HG03066 (cell line): Measurements from ENCODE around the gene ABHD17C.
"Not testable (repeated sequence)": the region's sequence is repeated elsewhere in the genome, so short reads cannot be mapped to it uniquely, and the experiment has no call there.

Experiments
- ATAC-seq: cut with Tn5 transposase; IDR thresholded peaks from one replicate; pipeline ENCODE4 v1.9.1; 2021; ENCODE audit warnings: low read depth; ENCODE audit not compliant: unreplicated experiment

The ABHD17C gene

DNA sequence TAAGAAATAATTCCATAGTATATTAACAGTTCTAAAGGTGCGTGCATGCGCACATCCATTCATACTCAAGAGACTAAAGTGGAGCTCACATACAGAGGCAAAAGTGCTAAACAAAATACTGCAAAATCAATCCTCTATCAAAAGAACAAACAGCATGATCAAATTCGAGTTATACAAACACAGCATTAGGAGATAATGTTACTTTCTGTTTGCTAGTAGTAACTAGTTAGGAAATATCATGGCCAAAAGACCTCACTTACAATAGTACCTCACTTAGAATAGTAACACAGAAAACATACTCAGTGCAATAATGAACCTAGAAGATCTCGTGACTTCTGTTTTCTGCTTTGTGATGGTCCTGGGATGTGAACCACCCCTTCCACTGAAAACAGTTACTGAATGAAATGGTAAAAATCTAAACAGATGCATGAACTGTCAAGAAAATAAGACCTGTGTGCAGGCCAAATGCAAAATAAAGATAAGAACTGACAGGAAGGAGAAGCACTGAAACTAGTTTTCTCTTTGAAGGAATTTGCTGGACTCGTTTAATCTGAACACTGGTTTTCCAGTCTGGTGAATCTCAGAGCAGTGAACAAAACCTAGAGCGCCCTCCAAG is 63.1 kb downstream of the ABHD17C start:
- ATAC-seq: no peak

DNA sequence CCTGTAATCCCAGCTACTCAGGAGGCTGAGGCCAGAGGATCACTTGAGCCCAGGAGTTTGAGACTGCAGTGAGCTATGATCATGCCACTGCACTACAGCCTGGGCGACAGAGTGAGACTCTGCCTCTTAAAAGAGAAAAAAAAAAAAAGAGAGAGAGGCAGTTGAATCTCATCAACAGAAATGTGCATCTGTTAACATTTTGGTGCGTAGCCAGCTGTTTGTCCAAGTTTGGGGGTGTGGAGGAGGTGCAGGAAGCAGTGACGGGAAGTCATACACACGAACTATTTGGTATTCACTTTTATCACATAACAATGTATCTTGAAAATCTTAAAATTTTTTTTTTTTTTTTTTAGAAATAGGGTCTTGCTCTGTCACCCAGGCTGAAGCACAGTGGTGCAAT is 65.8 kb downstream of the ABHD17C start:
- no peak for ATAC-seq

DNA sequence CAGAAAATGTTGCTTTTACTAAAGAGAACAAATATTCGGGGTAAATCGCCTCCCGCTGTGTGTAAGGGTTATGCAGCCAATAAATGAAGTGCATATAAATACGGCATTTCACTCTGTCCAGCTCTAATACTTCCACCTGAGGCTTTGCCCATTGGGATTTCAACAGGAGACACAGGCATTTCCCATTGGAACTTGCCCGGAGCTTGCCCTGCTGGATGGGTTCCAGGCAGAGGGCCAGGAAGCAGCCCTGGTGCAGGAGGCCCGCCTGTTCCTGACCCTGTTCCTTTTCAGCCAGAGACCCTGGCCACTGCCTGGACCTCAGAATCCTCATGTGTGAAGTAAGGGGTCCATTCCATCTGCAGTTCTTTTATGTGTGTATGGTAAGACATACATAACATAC is 66.6 kb downstream of the ABHD17C start:
- no peak for ATAC-seq

DNA sequence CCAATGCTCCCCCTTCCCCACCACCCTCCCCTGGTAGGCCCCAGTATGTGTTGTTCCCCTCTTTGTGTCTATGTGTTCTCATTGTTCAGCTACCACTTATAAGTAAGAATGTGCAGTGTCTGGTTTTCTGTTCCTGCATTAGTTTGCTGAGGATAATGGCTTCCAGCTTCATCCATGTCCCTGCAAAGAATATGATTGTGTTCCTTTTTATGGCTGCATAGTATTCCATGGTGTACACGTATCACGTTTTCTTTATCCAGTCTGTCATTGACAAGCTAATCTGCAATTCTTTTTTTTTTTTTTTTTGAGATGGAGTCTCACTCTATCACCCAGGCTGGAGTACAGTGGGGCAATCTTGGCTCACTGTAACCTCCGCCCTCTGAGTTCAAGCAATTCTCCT is 68.1 kb downstream of the ABHD17C start:
- not testable (repeated sequence) for ATAC-seq

DNA sequence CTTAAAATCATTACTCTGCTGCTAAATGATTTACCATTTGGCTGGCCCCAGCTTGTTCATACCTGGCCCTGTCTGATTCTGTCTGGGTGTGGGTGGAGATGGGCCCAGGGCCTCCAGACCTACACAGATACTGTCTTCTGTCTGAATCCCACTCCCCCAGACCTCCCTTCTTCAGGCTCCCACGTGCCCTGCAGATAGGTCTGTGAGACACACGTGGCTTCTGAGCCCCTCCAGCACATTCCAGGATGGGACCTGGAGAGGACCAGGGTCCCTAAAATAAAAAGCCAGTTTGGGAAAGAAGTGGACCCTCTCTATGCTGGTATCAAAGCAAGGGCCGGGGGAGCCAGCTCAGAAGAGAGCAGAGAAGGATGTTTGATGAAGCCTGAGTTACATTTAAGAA is 69.4 kb downstream of the ABHD17C start:
- ATAC-seq: no peak

DNA sequence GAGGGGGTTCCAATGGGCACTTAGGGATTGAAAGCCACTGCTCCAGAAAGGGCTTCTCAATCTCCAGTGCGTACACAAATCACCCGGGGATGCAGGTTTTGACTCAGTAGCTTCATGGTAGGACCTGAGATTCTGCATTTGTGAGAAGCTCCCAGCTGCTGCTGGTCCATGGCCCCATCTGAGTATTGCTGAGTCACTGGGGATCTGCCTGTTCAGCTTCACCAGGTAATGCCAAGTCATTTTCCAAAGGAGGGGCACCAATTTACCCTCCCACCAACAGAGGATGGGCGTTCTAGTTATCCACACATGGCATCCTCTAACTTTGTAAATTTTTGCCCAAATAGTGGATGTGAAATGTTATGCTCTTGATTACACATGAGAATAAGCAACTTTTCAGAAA is 71.2 kb downstream of the ABHD17C start:
- no peak for ATAC-seq

DNA sequence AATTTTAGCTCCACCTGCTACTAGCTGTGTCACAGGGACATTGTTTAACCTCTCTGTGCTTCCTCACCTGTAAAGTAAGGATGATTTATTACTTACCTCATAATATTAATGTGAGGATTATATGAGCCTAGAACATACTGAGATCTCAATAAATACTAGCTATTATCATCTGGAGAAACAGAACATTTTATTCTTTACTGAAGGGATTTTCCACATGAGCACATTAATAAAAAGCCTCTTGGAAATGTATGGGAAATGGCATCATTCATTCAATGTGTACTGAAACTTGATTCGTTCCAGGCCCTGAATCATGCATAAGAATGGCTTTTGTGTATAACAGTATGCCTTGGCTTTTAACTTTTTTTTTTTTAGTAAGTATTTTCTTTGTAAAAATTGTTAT is 73.0 kb downstream of the ABHD17C start:
- ATAC-seq: no peak

DNA sequence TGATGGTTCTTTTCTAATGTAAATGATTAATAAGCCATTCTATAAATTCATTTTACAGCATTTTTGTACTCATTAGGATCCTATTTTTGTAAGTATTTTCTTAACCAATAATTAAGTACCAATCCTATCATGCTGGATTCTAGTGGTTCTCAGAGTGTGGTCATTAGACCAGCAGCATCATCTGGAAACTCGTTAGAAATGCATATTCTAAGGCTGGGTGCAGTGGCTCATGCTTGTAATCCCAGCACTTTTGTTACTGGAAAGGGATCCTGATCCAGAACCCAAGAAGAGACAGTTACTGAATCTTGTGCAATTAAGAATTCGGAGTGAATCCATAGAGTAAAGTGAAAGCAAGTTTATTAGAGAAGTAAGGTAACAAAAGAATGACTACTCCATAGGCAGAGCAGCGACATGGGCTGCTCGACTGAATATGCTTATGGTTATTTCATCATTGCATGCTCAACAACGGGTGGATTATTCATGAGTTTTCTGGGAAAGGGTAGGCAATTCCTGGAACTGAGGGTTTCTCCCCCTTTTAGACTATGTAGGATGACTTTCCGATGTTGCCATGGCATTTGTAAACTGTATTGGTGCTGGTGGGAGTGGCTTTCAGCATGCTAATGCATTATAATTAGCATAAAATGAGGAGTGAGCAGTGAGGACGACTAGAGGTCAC is 74.2 kb downstream of the ABHD17C start:
- no peak for ATAC-seq

DNA sequence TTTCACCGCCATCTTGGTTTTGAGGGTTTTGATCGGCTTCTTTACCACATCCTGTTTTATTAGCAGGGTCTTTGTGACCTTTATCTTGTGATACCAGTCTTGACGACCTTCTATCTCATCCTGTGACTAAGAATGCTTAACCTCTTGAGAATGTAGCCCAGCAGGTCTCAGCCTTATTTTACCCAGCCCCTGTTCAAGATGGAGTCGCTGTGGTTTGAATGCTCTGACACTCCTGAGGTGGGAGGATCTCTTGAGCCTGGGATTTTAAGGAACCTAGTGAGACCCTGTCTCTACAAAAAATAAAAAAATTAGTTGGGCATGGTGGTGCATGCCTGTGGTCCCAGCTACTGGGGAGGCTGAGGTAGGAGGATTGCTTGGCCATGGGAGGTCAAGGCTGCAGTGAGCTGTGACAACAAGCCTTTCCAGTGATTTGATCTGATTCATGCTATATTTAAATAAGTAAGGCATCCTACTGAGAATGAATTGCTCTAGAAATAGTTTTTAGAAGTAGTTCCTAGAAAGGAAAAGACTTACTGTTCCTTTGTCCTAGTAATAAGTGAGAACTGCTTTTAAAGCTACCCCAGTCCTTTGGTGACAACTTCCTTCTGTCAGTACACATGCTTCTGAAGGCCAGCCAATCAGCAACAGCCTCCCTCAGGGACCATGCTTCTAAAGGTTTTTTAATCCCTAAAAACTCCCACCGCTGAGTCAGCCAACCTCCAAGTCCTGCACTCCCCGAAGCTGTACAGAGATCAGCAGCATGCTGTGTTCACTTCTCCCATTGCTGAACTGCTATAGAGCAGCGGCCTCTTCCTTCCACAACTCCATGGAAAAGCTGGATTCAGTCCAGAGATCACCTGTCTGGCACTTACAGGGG is 75.0 kb downstream of the ABHD17C start:
- ATAC-seq: no peak

DNA sequence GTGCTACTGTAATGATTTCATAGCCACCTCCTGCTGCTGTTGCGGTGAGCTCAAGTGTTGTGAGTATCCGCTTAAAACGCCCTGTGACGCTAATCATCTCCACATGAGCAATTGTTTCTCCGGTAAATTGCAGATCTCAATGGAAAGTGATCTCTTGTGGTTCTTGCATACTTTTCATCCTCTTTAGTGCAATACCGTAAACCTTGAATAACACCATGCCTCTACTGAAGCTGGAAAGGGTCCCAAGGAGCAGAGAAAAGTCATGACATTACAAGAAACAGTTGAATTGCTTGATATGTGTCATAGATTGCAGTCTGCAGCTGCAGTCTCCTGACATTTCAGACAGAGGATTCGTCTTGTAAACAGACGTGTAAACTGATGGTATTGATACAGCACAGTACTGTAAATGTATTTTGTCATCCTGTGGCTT is 78.0 kb downstream of the ABHD17C start:
- no peak for ATAC-seq

DNA sequence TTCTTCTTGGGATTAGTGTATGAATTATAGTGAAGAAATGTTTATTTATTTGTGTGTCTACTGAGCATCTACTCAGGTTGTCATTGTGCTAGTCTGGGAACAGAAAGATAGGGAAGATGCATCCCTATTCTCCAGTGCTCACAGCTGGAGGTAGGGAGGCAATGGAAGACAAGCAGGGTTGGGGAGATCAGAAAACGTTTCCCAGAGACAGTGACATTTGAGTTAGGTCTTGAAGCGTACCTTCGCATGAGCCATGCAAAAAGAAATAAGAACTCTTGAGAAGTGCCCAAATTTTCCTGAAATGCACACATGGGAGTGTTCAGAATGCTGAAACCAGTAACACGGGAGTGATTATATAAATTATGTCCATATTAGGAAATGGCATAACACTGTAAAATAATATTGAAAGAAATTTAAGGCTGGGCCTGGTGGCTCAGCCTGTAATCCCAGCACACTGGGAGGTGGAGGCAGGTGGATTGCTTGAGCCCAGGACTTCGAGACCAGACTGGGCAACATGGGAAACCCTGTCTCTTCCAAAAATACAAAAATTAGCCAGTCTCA is 78.8 kb downstream of the ABHD17C start:
- no peak for ATAC-seq

DNA sequence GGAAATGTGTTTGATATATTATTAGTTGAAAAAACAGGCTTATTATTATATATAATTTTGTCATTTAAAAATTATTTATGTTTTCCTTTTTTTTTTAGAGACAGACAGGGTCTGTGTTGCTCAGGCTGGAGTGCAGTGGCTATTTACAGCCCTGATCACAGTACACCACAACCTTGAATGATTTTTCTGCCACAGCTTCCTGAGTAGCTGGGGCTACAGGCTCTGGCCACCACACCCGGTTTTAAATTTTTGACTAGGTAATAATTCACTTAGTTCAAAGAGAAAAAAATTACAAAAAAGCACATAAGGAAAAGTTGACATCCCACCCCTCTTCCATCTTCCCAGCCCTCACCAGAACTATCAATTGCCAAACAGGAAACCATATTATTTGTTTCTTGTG is 79.4 kb downstream of the ABHD17C start:
- ATAC-seq: no peak

DNA sequence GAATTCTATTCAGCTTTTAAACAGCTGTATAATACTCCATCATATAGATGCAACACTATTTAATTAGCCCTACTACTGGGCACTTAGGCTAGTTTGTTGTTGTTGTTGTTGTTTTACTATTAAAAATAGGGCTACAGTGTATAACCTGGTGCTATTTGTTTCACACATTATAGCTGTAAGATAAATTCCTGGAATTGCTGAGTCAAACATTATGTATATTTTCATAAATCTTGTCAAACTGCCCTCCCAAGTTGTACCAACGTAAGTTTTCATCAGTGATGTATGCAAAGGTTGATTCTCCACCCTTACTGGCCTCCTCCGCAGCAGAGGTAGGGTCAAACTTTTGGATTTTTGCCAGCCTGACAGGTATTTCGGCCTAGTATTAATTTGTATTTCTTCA is 80.2 kb downstream of the ABHD17C start:
- no peak for ATAC-seq

DNA sequence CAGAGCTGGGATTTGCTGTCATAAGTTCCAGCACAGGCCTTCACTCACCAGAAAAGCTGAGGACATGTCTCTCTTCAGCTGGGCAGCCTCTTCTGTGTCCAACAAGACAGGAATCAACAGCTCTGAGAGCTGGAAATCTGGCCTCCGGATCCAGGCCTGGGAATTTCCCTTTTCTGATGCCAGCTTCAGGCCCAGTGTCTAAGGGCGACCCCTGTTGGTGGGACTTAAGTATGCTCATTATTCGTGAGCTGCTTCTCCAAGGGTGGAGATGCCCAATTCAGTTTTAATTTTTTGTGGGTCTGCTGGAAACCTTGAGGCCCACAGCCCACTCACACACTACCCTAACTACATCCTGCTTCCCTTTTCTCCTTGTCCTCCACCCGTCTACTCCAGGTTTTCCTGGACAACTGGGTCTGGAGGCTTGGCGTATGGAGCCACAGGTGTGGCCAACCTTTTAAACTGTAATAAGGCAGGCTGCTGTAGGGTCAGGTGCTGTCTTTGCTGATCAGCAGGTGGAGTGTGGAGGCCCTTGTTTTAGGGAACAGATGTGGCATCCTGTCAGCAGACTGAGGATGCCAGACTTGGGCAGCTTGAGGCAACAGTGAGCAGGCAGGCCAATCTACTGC is 81.4 kb downstream of the ABHD17C start:
- ATAC-seq: no peak

DNA sequence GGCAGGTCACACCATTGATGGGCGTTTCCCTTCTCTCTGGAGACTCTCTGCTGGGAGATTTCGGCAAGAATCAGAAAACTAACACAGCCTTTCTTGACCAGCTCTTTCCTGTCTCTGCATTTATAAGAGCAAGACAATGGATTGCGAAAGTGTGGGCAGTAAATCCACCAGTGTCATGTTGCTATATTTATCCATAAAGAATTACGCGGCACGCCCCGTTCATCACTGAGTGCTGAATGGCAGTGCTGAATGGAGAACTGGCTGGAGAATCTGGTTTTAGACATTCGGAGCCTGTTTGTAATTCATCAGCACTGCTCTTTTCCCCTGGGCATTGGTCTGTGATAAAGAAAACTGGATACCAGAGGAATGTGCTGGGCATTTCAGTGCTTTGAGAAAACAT is 82.0 kb downstream of the ABHD17C start:
- no peak for ATAC-seq

DNA sequence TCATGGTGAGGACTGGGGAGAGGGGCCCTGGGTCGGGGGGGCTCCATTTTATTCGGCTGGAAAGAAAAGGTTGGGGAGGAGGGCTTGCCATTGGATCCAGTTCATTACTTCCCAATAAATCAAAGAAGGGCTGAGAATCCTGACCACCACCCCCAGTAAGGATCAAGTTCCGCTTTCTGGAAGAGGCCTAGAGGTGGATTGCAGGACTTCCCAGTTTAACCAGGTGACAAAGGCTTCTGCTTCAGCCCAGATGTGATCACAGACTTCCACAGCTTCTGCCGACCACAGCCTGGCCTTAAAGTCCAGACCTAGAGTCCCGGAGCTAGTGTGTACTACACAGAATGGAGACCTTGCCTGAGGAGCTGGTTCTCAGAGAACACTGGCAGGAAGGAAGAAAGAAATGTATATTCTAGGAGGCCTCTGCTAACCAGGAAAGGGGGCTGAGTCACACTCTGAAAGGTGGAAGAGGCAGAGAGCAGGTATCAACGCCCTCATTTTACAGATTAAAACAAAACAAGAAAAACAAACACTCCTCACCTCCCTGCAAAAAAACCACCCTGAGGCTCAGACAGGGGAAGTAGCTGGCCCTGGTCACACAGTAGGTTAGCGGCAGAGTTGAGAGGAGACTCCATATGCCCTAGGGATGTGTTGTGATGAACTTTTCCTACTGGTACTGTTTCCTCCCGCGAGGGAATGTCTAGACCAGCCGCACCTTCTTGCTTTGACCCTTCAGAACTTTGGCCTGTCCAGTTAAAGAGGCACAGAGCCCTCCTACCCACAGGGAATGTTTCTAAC is 82.9 kb downstream of the ABHD17C start:
- ATAC-seq: no peak

DNA sequence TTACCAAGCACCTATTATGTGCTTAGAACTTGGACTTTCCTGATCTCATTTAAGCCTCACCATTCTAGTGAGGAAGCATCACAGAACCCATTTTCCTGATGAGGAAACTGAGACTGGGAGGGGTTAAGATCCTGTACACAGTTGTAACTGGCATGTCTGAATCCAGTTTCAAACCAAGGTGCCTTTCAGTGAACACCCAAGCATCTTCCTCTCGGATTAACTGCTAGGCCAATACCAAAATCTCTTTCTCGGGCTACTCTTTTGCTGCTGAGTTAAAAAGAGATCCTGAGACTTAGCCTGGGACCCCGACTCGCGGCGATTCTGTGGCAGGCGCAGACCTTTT is 83.5 kb downstream of the ABHD17C start:
- ATAC-seq: no peak

DNA sequence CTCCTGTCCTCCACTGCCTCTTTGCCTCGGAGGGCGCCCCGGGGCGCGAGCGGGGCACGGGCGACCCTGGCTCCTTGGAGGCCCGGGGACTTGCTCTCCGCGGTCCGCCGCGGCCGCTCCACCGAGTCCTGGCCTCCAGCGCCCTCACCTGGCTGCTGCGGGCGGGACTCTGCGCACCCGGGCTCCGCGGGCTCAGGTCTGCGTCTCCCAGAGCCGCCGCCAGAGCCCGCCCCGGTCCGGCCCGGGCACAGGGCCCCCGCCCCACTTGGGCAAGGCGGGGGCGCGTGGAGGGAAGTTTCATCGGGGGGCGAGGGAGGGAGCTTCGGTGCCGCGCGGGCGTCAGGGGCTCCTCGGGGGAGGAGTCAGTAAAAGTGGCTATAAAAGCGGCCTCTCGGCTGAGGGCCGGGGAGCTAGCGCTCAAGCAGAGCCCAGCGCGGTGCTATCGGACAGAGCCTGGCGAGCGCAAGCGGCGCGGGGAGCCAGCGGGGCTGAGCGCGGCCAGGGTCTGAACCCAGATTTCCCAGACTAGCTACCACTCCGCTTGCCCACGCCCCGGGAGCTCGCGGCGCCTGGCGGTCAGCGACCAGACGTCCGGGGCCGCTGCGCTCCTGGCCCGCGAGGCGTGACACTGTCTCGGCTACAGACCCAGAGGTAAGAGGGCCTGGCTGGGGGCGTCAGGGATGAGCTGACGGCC is 84.0 kb downstream of the ABHD17C start, which contains the start of gene CEMIP:
CEMIP (plus strand) TSS at position 407 of the 694 bp plus-strand sequence. CDS start 94,510 bp downstream, outside the sequence.
- no peak for ATAC-seq

DNA sequence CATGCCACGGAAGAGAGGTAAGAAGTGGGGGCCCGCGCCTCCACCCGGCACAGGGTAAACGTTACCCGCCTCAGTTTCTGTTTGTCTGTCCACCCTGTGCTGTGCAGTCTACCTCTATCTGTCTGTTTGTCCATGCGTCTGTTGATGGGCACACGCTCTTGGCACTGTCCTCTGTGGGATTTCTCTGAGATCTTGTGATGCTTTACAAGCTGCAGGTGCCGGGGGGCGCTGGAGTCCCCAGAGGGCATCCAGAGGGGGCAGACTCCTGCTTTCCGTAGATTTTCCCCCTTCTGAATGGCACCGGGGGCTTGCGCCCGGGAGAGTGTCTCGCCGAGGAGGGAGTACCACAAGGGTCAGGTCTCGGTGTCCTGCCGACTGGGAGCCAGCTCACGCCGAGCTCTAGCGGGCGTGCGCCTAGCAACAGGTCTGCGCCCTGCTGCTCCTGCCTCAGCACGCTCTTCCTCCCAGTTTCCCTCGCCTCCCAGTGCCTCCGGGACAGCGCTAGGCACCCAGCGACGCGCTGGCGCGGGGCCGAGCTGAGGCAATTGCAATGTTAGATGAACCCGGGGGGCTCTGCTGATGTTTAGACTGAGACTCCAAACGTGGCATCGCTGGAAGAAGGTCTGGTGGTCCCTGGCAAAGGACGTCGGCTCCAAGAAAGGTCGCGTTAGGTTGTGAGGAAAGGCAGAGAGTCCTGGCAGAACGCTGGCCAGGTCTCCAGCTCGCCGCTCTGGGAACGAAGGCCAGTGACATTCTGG is 84.7 kb downstream of the ABHD17C start:
- no peak for ATAC-seq
